Stomach smooth muscle (tissue), 2 donors: ENCODE measurements around the gene M1AP.
A peak's percentile ranks its signal among the peaks of the same experiment; 100 is the strongest.

ENCODE experiments used
- H3K27ac ChIP-seq: one replicate; pipeline ENCODE4 v1.7.0; 2013; ENCODE audit warnings: mild to moderate bottlenecking, low read length, inconsistent platforms
- H3K27me3 ChIP-seq, 2 donors: one replicate each; pipeline ENCODE4 v1.7.0; 2013; ENCODE audit warnings: low read length in 2 of 2; ENCODE audit not compliant: insufficient read depth in 2 of 2, control insufficient read depth in 1 of 2
- H3K36me3 ChIP-seq, 2 donors: one replicate each; pipeline ENCODE4 v1.7.0; 2013; ENCODE audit warnings: low read length in 2 of 2; ENCODE audit not compliant: control insufficient read depth in 2 of 2, insufficient read depth in 2 of 2
- H3K4me1 ChIP-seq: one replicate; pipeline ENCODE4 v1.7.0; 2013; ENCODE audit warnings: low read length; ENCODE audit not compliant: control insufficient read depth, insufficient read depth
- H3K4me3 ChIP-seq, 2 donors: one replicate each; pipeline ENCODE4 v1.7.0; 2013; ENCODE audit warnings: low read length in 2 of 2
- H3K9ac ChIP-seq, 2 donors: one replicate each; pipeline ENCODE4 v1.7.0; 2013; ENCODE audit warnings: low read length in 2 of 2, mild to moderate bottlenecking in 1 of 2
- H3K9me3 ChIP-seq, 2 donors: one replicate each; pipeline ENCODE4 v1.7.0; 2013; ENCODE audit warnings: low read length in 2 of 2; ENCODE audit not compliant: control insufficient read depth in 2 of 2
- donor health status: healthy.
- donor health status: Pancreatic carcinoma.

M1AP gene

GRCh38 chr2:74596584-74596983 lies 51.5 kb downstream of the M1AP start:
- Histone ChIP-seq H3K4me1 (no peaks in the 10 kb centered on the region), H3K9me3 (no peaks in the 10 kb centered on the region), H3K27ac (no peak overlapping the region), H3K9ac (no peak overlapping the region), H3K36me3 (no peaks in the 10 kb centered on the region), H3K4me3 (no peak overlapping the region), H3K27me3 (peaks cover 4 to 7% of the 10 kb centered on the region in 2 donors)

DNA sequence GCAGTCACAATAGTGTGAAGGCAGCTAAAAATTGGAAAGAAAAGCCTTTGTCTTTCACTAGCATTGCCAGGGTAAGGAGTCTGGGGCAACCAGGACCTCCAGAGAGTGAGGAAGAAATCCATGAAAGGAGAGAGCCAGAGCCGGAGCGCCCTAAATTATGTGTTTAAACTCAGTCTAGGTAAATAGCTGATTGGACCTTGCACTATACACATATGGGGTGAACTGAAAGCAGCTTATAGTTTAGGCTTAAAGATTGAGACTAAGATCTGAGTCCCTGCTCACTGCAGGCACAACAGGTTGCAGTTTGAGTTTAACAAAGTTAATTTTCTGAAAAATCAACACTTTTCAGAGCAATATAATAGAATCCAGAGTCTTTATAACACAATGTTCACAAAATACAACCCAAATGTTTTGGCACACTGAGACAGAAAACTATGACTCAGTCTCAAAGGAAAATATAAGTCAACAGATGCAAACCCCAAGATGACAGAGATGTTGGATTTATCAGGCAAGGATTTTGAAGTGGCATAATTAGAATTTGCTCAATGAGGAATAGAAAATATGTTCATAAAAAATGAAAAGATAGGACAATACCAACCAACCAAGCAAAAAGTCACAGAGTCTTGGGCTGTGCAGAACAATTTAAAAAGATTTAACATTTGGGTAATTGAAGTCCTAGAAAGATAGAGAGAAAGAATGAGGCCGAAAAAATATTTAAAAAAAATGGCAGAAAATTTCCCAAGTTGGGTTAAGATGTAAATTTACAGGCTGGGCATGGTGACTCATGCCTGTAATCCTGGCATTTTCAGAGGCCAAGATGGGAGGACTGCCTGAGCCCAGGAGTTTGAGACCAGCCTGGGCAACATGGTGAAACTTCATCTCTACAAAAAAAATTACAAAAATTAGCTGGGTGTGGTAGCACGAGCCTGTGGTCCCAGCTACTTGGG lies 54.0 kb downstream of the M1AP start:
- H3K36me3 ChIP-seq: no peaks in the 10 kb centered on the region
- H3K4me3 ChIP-seq: no peak overlapping the region
- no peak overlapping the region for H3K9ac ChIP-seq
- H3K9me3 ChIP-seq: no peaks in the 10 kb centered on the region
- H3K27me3 ChIP-seq: peaks cover 4 to 12% of the 10 kb centered on the region in 2 donors
- H3K4me1 ChIP-seq: no peaks in the 10 kb centered on the region
- H3K27ac ChIP-seq: no peak overlapping the region

DNA sequence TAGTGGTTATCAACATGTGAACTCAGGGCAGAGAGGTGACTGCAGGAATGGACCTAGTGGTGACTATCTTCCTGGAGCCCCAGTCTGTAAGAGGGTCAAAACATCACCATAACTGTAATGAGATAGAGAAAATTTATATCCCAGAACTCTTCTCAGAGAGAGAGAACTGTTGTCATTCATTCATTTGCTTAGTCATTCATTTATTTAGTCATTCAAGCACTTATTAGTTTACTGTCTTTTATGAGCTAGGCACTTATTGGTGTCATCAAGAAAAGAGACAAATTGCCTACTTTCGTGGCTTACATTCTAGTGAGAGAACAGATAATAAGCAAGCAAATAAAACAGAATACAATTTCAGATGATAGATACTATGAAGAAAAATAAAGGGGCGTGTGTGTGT lies 59.5 kb downstream of the M1AP start:
- no peaks in the 10 kb centered on the region for H3K36me3 ChIP-seq
- peaks cover 3% of the 10 kb centered on the region for H3K4me1 ChIP-seq
- no peaks in the 10 kb centered on the region for H3K9me3 ChIP-seq
- peaks cover 0 to 11% of the 10 kb centered on the region in 2 donors for H3K27me3 ChIP-seq
- no peak overlapping the region for H3K9ac ChIP-seq
- H3K4me3 ChIP-seq: no peak overlapping the region
- H3K27ac ChIP-seq: no peak overlapping the region

DNA sequence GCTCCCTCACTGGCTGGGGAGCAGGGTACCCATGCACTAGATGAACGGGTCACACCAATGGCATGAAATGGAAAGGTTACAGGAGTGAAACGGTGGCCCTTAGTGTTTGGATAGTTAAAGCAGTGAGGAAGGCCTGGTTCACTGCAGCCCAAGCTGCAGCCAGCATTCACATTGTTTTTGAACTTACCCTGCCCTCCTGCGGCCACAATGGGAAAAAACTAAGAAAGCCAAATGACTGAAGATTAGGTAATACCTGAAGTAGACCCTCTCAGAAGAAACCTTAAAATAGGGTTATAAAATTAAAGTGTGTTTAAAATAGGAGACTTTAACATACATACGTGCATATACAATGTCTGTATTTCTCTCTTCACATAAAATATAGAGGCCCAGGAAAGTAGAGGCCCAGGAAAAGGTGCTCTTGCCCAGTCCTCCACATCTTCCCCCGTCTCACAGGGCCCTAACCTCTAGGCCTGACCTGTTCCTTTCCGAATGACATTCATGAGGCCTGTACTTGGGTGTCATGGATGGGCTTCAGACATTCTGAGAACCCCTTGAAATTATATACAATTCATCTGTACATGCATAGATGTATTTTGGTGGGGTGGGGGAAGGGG lies 60.4 kb downstream of the M1AP start:
- peaks cover 3% of the 10 kb centered on the region for H3K4me1 ChIP-seq
- H3K4me3 ChIP-seq: no peak overlapping the region
- H3K9ac ChIP-seq: peak overlapping the region in 1 of 2 donors; percentile 21
- H3K9me3 ChIP-seq: no peaks in the 10 kb centered on the region
- H3K36me3 ChIP-seq: no peaks in the 10 kb centered on the region
- no peak overlapping the region for H3K27ac ChIP-seq
- H3K27me3 ChIP-seq: peaks cover 0 to 6% of the 10 kb centered on the region in 2 donors

GRCh38 chr2:74585406-74586185 lies 62.5 kb downstream of the M1AP start:
- Histone ChIP-seq H3K9me3 (no peaks in the 10 kb centered on the region), H3K4me1 (peaks cover 3% of the 10 kb centered on the region), H3K27me3 (peaks cover 0 to 4% of the 10 kb centered on the region in 2 donors), H3K9ac (no peak overlapping the region), H3K27ac (no peak overlapping the region), H3K36me3 (no peaks in the 10 kb centered on the region), H3K4me3 (no peak overlapping the region)

GRCh38 chr2:74584088-74584645 lies 64.0 kb downstream of the M1AP start:
- Histone ChIP-seq H3K36me3 (no peaks in the 10 kb centered on the region), H3K27me3 (no peaks in the 10 kb centered on the region), H3K27ac (no peak overlapping the region), H3K4me1 (peaks cover 3% of the 10 kb centered on the region), H3K9me3 (no peaks in the 10 kb centered on the region), H3K4me3 (no peak overlapping the region), H3K9ac (no peak overlapping the region)

- Histone ChIP-seq H3K27ac (no peak overlapping the region), H3K4me3 (no peak overlapping the region), H3K36me3 (no peaks in the 10 kb centered on the region)
Measured at GRCh38 chr2:74583504-74583903, 64.6 kb downstream of the M1AP start.

GRCh38 chr2:74582184-74582583 lies 65.9 kb downstream of the M1AP start:
- H3K4me1 ChIP-seq: no peaks in the 10 kb centered on the region
- H3K36me3 ChIP-seq: no peaks in the 10 kb centered on the region
- H3K9me3 ChIP-seq: no peaks in the 10 kb centered on the region
- H3K27me3 ChIP-seq: peaks cover 0 to 3% of the 10 kb centered on the region in 2 donors
- H3K27ac ChIP-seq: no peak overlapping the region
- H3K9ac ChIP-seq: no peak overlapping the region
- H3K4me3 ChIP-seq: no peak overlapping the region

More at GRCh38 chr2:74583504-74583903, 64.6 kb downstream of the M1AP start:
- peaks cover 3% of the 10 kb centered on the region for H3K4me1 ChIP-seq
- H3K9me3 ChIP-seq: no peaks in the 10 kb centered on the region
- H3K9ac ChIP-seq: no peak overlapping the region
- H3K27me3 ChIP-seq: peaks cover 0 to 1% of the 10 kb centered on the region in 2 donors

DNA sequence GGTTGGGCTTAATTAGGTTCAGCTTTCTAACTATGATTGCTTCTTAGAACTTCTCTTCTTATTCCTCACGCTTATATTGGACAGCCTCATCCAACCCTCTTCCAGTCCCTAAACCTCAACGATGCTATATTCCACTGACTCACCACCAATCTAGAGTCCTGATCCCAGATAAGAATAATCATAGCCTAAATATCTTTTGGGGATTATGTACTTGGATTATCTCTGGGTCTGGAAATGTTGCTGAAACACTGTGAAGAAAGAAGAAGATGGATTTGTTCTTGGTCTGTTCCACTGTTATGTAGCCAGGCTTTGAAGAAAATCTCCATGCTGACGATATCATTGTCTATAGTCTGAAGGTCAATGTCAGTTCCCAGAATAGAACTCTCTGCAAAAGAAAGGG lies 66.7 kb downstream of the M1AP start:
- no peak overlapping the region for H3K9ac ChIP-seq
- no peaks in the 10 kb centered on the region for H3K4me1 ChIP-seq
- H3K27ac ChIP-seq: no peak overlapping the region
- peaks cover 0 to 3% of the 10 kb centered on the region in 2 donors for H3K27me3 ChIP-seq
- no peaks in the 10 kb centered on the region for H3K9me3 ChIP-seq
- no peaks in the 10 kb centered on the region for H3K36me3 ChIP-seq
- H3K4me3 ChIP-seq: no peak overlapping the region

GRCh38 chr2:74578408-74578807 lies 69.7 kb downstream of the M1AP start:
- H3K9me3 ChIP-seq: no peaks in the 10 kb centered on the region
- no peaks in the 10 kb centered on the region for H3K36me3 ChIP-seq
- H3K27me3 ChIP-seq: peaks cover 0 to 5% of the 10 kb centered on the region in 2 donors
- no peak overlapping the region for H3K9ac ChIP-seq
- no peak overlapping the region for H3K27ac ChIP-seq
- H3K4me1 ChIP-seq: no peaks in the 10 kb centered on the region
- H3K4me3 ChIP-seq: no peak overlapping the region
